Ishikawa (cell line): ENCODE results near the gene CLIC3.

Source experiments
- EP300 ChIP-seq: IDR thresholded peaks from 2 replicates; pipeline ENCODE4 v1.6.1; 2012; ENCODE audit warnings: borderline replicate concordance
- TCF12 ChIP-seq: IDR thresholded peaks from 2 replicates; pipeline ENCODE4 v1.6.1; 2012; ENCODE audit warnings: low read depth
- ZBTB7A ChIP-seq: IDR thresholded peaks from 2 replicates; pipeline ENCODE4 v1.6.1; 2012; ENCODE audit warnings: low read depth
- TF ChIP-seq, protein P1 (sequence below): IDR thresholded peaks from 2 replicates; pipeline ENCODE4 v1.6.1; 2012

GRCh38 chr9:136979769-136980587 is 16.4 kb downstream of the CLIC3 start:
- TF ChIP-seq EP300 (no peak), ZBTB7A (0 out of 2 replicates have a peak, but pooled peaks have one; percentile 28), TCF12 (no peak)
- TF ChIP-seq, protein P1, sequence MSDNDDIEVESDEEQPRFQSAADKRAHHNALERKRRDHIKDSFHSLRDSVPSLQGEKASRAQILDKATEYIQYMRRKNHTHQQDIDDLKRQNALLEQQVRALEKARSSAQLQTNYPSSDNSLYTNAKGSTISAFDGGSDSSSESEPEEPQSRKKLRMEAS: no peak
